Activated T-cell treated with anti-CD3 and anti-CD28 coated beads, Interleukin-2, amount 50 U/mL, for 72 hours (primary cell): ENCODE results near the gene KIAA1755. TPM values are rescaled to one million over a fixed set of nuclear protein-coding genes. Genes with fewer than 3 reads are reported as not detected.
"Not testable (repeated sequence)": the region's sequence is repeated elsewhere in the genome, so short reads cannot be mapped to it uniquely, and the experiment has no call there.

ENCODE experiments used
- ATAC-seq, 2 donors: fragments of 150-1000 bp; cut with Tn5 transposase; replicated peaks in 1 of 2; 2 replicates each; pipeline ENCODE4 v1.10.0; 2021; ENCODE audit warnings: moderate library complexity in 2 of 2, mild to moderate bottlenecking in 1 of 2
- DNase-seq, 2 donors: peaks; one replicate each; pipeline ENCODE4 v3.0.0; 2021 to 2022; ENCODE audit warnings: mixed read lengths in 1 of 2
- H3K27ac Mint-ChIP-seq: one replicate; pipeline ENCODE4 v1.8.0; 2022; ENCODE audit warnings: mild to moderate bottlenecking, moderate library complexity, mixed read lengths
- H3K27me3 Mint-ChIP-seq: one replicate; pipeline ENCODE4 v1.8.0; 2022; ENCODE audit warnings: low read depth, mixed read lengths
- H3K36me3 Mint-ChIP-seq, 2 donors: one replicate each; pipeline ENCODE4 v1.8.0; 2022; ENCODE audit warnings: mixed read lengths in 2 of 2, mild to moderate bottlenecking in 1 of 2; ENCODE audit not compliant: insufficient read depth in 2 of 2
- H3K4me1 Mint-ChIP-seq: one replicate; pipeline ENCODE4 v1.8.0; 2022; ENCODE audit warnings: low read depth, mixed read lengths
- H3K4me3 Mint-ChIP-seq, 2 donors: one replicate each; pipeline ENCODE4 v1.8.0; 2022; ENCODE audit warnings: mild to moderate bottlenecking in 2 of 2, mixed read lengths in 2 of 2, moderate library complexity in 2 of 2
- H3K9me3 Mint-ChIP-seq, 2 donors: one replicate each; pipeline ENCODE4 v1.8.0; 2022; ENCODE audit warnings: mixed read lengths in 2 of 2
- total RNA-seq, 2 donors: library from RNA; stranded (reverse); gene quantifications; one replicate each; pipeline ENCODE4 v1.2.3, GENCODE V29; 2022

The KIAA1755 gene
- total RNA-seq, 2 donors from 2014 or later, result not detected

DNA sequence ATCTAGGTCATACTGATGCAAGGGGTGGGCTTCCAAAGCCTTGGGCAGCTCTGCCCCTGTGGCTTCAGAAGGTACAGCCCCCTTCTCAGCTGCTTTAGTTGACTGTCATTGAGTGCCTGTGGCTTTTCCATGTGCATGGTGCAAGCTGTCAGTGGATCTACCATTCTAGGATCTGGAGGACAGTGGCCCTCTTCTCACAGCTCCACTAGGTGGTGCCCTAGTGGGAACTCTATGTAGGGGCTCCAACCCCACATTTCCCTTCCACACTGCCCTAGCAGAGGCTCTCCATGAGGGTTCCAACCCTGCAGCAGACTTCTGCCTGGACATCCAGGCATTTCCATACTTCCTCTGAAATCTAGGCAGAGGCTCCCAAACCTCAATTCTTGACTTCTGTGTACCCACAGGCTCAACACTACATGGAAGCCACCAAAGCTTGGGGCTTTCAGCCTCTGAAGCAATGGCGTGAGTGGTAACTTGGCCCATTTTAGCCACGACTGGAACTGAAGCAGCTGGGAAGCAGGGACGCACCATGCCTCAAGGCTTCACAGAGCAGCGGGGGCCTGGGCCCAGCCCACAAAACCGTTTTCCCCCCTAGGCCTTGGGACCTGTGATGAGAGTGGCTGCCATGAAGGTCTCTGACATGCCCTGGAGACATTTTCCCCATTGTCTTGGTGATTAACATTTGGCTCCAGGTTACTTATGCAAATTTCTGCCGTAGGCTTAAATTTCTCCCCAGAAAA lies 20.8 kb upstream of the KIAA1755 start:
- not testable (repeated sequence) for H3K27ac Mint-ChIP-seq, H3K4me1 Mint-ChIP-seq, ATAC-seq, H3K27me3 Mint-ChIP-seq, H3K36me3 Mint-ChIP-seq, DNase-seq, H3K4me3 Mint-ChIP-seq, H3K9me3 Mint-ChIP-seq

DNA sequence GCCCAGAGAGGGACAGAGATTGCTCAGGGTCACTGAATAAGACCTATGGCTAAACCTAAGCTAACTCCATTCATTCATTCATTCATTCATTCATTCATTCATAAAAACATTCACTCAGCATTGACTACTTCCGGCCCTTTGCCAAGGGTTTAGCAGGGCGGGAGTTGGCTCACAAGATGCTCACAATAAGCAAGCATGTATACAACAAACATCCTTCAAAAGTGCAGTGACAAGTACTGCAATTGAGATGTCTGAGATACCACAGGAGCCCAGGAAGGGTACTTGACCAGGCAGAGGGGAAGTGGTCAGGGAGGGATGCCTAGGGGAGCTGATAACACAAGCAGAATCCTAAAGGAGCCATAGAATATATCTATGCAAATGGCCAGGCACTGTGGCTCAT lies 18.2 kb upstream of the KIAA1755 start:
- H3K27ac Mint-ChIP-seq, result no peak overlapping the region
- no peaks in the 10 kb centered on the region for H3K36me3 Mint-ChIP-seq
- H3K9me3 Mint-ChIP-seq, result no peaks in the 10 kb centered on the region
- no peaks in the 10 kb centered on the region for H3K27me3 Mint-ChIP-seq
- ATAC-seq (no peak), DNase-seq (no peak)
- no peaks in the 10 kb centered on the region for H3K4me1 Mint-ChIP-seq
- no peak overlapping the region for H3K4me3 Mint-ChIP-seq

GRCh38 chr20:38278131-38278530 lies 17.6 kb upstream of the KIAA1755 start:
- no peak for ATAC-seq

GRCh38 chr20:38277691-38278090 lies 17.2 kb upstream of the KIAA1755 start:
- H3K36me3 Mint-ChIP-seq, result no peaks in the 10 kb centered on the region
- H3K27me3 Mint-ChIP-seq, result no peaks in the 10 kb centered on the region
- no peaks in the 10 kb centered on the region for H3K4me1 Mint-ChIP-seq
- ATAC-seq (no peak), DNase-seq (no peak)
- no peaks in the 10 kb centered on the region for H3K9me3 Mint-ChIP-seq
- no peak overlapping the region for H3K27ac Mint-ChIP-seq
- H3K4me3 Mint-ChIP-seq, result no peak overlapping the region

More at GRCh38 chr20:38278131-38278530, 17.6 kb upstream of the KIAA1755 start:
- no peaks in the 10 kb centered on the region for H3K9me3 Mint-ChIP-seq
- no peak overlapping the region for H3K4me3 Mint-ChIP-seq
- H3K27ac Mint-ChIP-seq, result no peak overlapping the region
- no peak for DNase-seq
- no peaks in the 10 kb centered on the region for H3K36me3 Mint-ChIP-seq
- no peaks in the 10 kb centered on the region for H3K27me3 Mint-ChIP-seq
- H3K4me1 Mint-ChIP-seq, result no peaks in the 10 kb centered on the region

- H3K27ac Mint-ChIP-seq, result no peak overlapping the region
- no peaks in the 10 kb centered on the region for H3K9me3 Mint-ChIP-seq
- no peak overlapping the region for H3K4me3 Mint-ChIP-seq
- ATAC-seq (no peak), DNase-seq (no peak)
- H3K36me3 Mint-ChIP-seq, result no peaks in the 10 kb centered on the region
- H3K4me1 Mint-ChIP-seq, result no peaks in the 10 kb centered on the region
- H3K27me3 Mint-ChIP-seq, result no peaks in the 10 kb centered on the region
These were observed 16.8 kb upstream of the KIAA1755 start for GRCh38 chr20:38277285-38277684.

- Mint-ChIP-seq H3K4me3 (no peak overlapping the region), H3K4me1 (no peaks in the 10 kb centered on the region), H3K9me3 (no peaks in the 10 kb centered on the region), H3K27me3 (no peaks in the 10 kb centered on the region), H3K36me3 (no peaks in the 10 kb centered on the region), H3K27ac (no peak overlapping the region)
- DNase-seq, result no peak
- ATAC-seq, result no peak
These were observed 15.4 kb upstream of the KIAA1755 start for GRCh38 chr20:38275815-38276550.

- no peaks in the 10 kb centered on the region for H3K9me3 Mint-ChIP-seq
- no peaks in the 10 kb centered on the region for H3K4me1 Mint-ChIP-seq
- H3K27me3 Mint-ChIP-seq, result peaks cover 9% of the 10 kb centered on the region
- no peaks in the 10 kb centered on the region for H3K36me3 Mint-ChIP-seq
- DNase-seq, result no peak
- ATAC-seq, result no peak
- no peak overlapping the region for H3K27ac Mint-ChIP-seq
- H3K4me3 Mint-ChIP-seq, result no peak overlapping the region
These were observed 12.4 kb upstream of the KIAA1755 start for GRCh38 chr20:38272961-38273360.

GRCh38 chr20:38272398-38272797 lies 11.9 kb upstream of the KIAA1755 start:
- H3K27ac Mint-ChIP-seq, result no peak overlapping the region
- H3K27me3 Mint-ChIP-seq, result peaks cover 9% of the 10 kb centered on the region
- H3K4me3 Mint-ChIP-seq, result no peak overlapping the region
- no peaks in the 10 kb centered on the region for H3K36me3 Mint-ChIP-seq
- ATAC-seq (no peak), DNase-seq (no peak)
- H3K9me3 Mint-ChIP-seq, result no peaks in the 10 kb centered on the region
- H3K4me1 Mint-ChIP-seq, result no peaks in the 10 kb centered on the region

DNA sequence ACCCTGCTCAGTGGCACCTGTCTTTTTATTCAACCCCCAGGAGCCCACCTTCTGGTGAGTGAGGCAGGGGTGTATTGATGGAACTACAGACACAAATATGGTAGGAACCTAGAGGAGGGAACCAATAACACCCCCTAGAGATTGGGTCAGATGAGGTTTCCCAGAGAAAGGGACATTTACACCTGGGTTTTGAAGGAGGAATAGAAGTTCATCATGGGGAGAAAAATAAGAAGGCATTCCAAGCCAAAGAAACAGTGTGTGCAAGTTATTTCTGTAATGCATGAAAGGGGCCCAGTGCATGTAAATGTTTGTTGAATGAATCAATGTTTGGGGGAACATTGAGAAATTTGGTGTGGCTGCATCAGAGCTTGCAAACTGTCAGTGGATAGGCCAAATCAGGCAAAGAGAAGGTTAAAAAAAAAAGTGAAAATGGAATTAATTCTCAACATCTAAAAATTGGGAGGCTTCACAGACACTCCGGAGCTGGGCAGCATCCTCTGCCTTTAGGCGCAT lies 11.1 kb upstream of the KIAA1755 start:
- no peak overlapping the region for H3K4me3 Mint-ChIP-seq
- H3K4me1 Mint-ChIP-seq, result no peaks in the 10 kb centered on the region
- no peak for ATAC-seq
- H3K27ac Mint-ChIP-seq, result no peak overlapping the region
- no peaks in the 10 kb centered on the region for H3K36me3 Mint-ChIP-seq
- H3K9me3 Mint-ChIP-seq, result no peaks in the 10 kb centered on the region
- H3K27me3 Mint-ChIP-seq, result peaks cover 9% of the 10 kb centered on the region
- DNase-seq, result no peak

GRCh38 chr20:38270869-38271605 lies 10.5 kb upstream of the KIAA1755 start:
- Mint-ChIP-seq H3K36me3 (no peaks in the 10 kb centered on the region), H3K27ac (no peak overlapping the region), H3K4me1 (no peaks in the 10 kb centered on the region), H3K27me3 (peaks cover 11% of the 10 kb centered on the region), H3K4me3 (no peak overlapping the region), H3K9me3 (no peaks in the 10 kb centered on the region)
- ATAC-seq (no peak), DNase-seq (no peak)

DNA sequence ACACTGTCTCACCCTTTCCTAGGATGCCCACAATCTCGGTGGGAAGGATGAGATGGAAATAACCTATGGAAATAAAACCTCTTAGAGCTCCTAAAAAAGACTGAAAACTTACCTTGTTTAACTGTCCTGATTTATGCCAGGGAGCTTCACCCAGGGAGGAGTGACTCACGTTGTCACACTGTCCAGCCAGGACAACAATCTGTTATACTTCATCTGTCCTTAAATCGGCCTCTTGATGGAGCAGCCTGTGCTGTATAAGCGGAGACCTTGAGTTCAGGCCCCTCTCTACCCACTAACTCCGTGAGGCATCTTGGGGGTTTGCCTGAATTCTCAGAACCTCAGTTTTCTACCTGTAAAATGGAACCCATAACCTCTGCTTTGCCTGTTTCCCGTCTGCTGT lies 9.2 kb upstream of the KIAA1755 start:
- Mint-ChIP-seq H3K27me3 (peaks cover 19% of the 10 kb centered on the region), H3K9me3 (no peaks in the 10 kb centered on the region), H3K36me3 (no peaks in the 10 kb centered on the region), H3K4me1 (no peaks in the 10 kb centered on the region), H3K27ac (no peak overlapping the region), H3K4me3 (no peak overlapping the region)
- no peak for DNase-seq
- no peak for ATAC-seq

GRCh38 chr20:38269040-38269439 lies 8.5 kb upstream of the KIAA1755 start:
- DNase-seq (no peak), ATAC-seq (no peak)
- Mint-ChIP-seq H3K27me3 (peaks cover 19% of the 10 kb centered on the region), H3K27ac (no peak overlapping the region), H3K4me3 (no peak overlapping the region), H3K9me3 (no peaks in the 10 kb centered on the region), H3K36me3 (no peaks in the 10 kb centered on the region), H3K4me1 (no peaks in the 10 kb centered on the region)

DNA sequence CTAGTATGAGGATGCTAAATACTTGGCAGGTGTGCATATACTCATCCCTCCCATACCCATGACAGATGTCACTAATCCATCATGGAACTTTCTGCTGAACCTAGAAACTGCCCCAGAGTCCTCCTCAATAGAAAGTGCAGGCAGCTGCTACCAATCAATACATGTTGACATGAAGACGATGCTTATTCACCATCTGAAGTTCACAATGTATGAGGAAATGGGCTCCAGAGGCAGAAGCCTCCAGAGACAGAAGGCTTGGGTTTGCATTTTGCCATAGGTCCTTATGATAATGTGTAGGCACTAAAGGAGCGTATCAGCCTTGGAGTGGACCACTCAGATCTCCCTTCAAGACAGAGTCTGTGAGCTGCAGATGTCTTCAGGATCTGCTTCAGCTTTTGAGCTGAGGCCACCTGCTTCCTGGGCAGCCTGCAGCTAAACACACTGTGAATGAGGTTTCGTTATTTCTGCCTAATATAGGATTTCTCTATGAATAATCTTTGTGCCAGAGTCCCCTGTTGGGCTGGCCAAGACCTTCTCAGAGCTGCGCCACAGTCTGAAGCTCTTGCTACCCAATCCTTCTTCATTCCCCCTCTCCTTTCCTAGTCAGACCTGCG lies 7.5 kb upstream of the KIAA1755 start:
- no peaks in the 10 kb centered on the region for H3K9me3 Mint-ChIP-seq
- H3K27me3 Mint-ChIP-seq, result peaks cover 26% of the 10 kb centered on the region
- no peak for ATAC-seq
- H3K4me3 Mint-ChIP-seq, result no peak overlapping the region
- H3K36me3 Mint-ChIP-seq, result no peaks in the 10 kb centered on the region
- no peak for DNase-seq
- no peak overlapping the region for H3K27ac Mint-ChIP-seq
- H3K4me1 Mint-ChIP-seq, result no peaks in the 10 kb centered on the region
